Measurements from ENCODE around the gene TIGD1. TPM values are rescaled to one million over a fixed set of nuclear protein-coding genes. Genes with fewer than 3 reads are reported as not detected.

Gene TIGD1
- polyA plus RNA-seq, 1 of the 3 experiments (the other 2 are of a cell fraction), result 4.6 TPM

GRCh38 chr2:232539298-232540231, 10.8 kb downstream of the TIGD1 start, which contains the start of gene CHRNG:
TSS of gene CHRNG (plus strand) at chr2:232539692. CDS start at chr2:232539748, 56 bp downstream.
- ChIA-PET CTCF (interaction anchor here (0.7 to 1.9 kb wide), 3 partner anchors 17 to 613 kb away, joined by 3 to 6 read pairs (median 3); partner anchors contain the start of gene NPPC), POLR2A (interaction anchor here (0.9 to 1.5 kb wide), 2 partner anchors 8 to 11 kb away, joined by 3 to 5 read pairs; partner anchors contain the start of genes EIF4E2 and TIGD1)
- Histone ChIP-seq H3K36me3 (replicated peaks in 1 of 2; ENCODE audit: control insufficient read depth in 1 of 2, insufficient read depth in 2 of 2, low read length in 1 of 2) (no peaks in the 10 kb centered on the region), H4K20me1 (ENCODE audit: insufficient read depth) (no peaks in the 10 kb centered on the region), H3F3A (replicated peaks; ENCODE audit: insufficient read depth) (no peaks in the 10 kb centered on the region), H3K4me2 (no peak within 1 kb of the TSS), H3K4me3 (ENCODE audit: low read depth in 2 of 2, low read length in 1 of 2) (no peak within 1 kb of the TSS), H3K4me1 (ENCODE audit: control insufficient read depth in 1 of 2, insufficient read depth in 2 of 2, low read depth in 1 of 2, low read length in 1 of 2) (no peaks in the 10 kb centered on the region; a peak in 1 of 4 replicates), H2AFZ (ENCODE audit: low read depth) (no peak within 1 kb of the TSS), H3K79me2 (ENCODE audit: insufficient read depth) (peaks cover under 1% of the 10 kb centered on the region; the same call in 1 of the 2 replicates), H3K9me3 (no peaks in the 10 kb centered on the region), H3K9ac (no peak within 1 kb of the TSS), H3K9me2 (no peaks in the 10 kb centered on the region), H3K27ac (ENCODE audit: low read depth in 2 of 2, low read length in 1 of 2) (no peak within 1 kb of the TSS), H3K27me3 (ENCODE audit: insufficient read depth) (no peaks in the 10 kb centered on the region)
- WGBS (ENCODE audit: low lambda C conversion rate), result 77% methylated on average over 20 of the region's 23 CpGs
- no peak for TF ChIP-seq ELF1 (IDR thresholded peaks at IDR 0.05)
- no peak for DNase-seq

- Histone ChIP-seq H3K27me3 (ENCODE audit: insufficient read depth) (no peaks in the 10 kb centered on the region), H3K4me1 (ENCODE audit: control insufficient read depth in 1 of 2, insufficient read depth in 2 of 2, low read depth in 1 of 2, low read length in 1 of 2) (no peaks in the 10 kb centered on the region; a peak in 1 of 4 replicates), H3K4me2 (no peak overlapping the region), H3K9me2 (no peaks in the 10 kb centered on the region), H3K36me3 (replicated peaks in 1 of 2; ENCODE audit: control insufficient read depth in 1 of 2, insufficient read depth in 2 of 2, low read length in 1 of 2) (no peaks in the 10 kb centered on the region), H3K9me3 (no peaks in the 10 kb centered on the region), H4K20me1 (ENCODE audit: insufficient read depth) (no peaks in the 10 kb centered on the region), H3F3A (replicated peaks; ENCODE audit: insufficient read depth) (no peaks in the 10 kb centered on the region), H2AFZ (ENCODE audit: low read depth) (no peak overlapping the region), H3K4me3 (ENCODE audit: low read depth in 2 of 2, low read length in 1 of 2) (no peak overlapping the region), H3K79me2 (ENCODE audit: insufficient read depth) (no peaks in the 10 kb centered on the region), H3K9ac (no peak overlapping the region), H3K27ac (ENCODE audit: low read depth in 2 of 2, low read length in 1 of 2) (no peak overlapping the region)
- no peak for DNase-seq
- 34% methylated on average over 4 of the region's 4 CpGs for WGBS (ENCODE audit: low lambda C conversion rate)
- TF ChIP-seq IRF3 (IDR thresholded peaks at IDR 0.05; ENCODE audit: low read depth, low read length) (no peak), USF2 (IDR thresholded peaks at IDR 0.05; ENCODE audit: borderline replicate concordance, low read depth, low read length) (no peak), REST (IDR thresholded peaks at IDR 0.05; ENCODE audit: low read depth, low read length) (no peak), TAF1 (IDR thresholded peaks at IDR 0.05; ENCODE audit: borderline replicate concordance, low read depth, low read length) (no peak), SMC3 (IDR thresholded peaks at IDR 0.05; ENCODE audit: low read depth, low read length) (no peak), FOXJ3 (CRISPR knock-in tag; IDR thresholded peaks at IDR 0.05) (no peak), FOXM1 (IDR thresholded peaks at IDR 0.05; ENCODE audit: low read depth) (no peak), YY1 (IDR thresholded peaks at IDR 0.05; ENCODE audit: low read depth) (no peak), GABPA (IDR thresholded peaks at IDR 0.05; ENCODE audit: low read depth) (no peak), FOSL2 (IDR thresholded peaks at IDR 0.05; ENCODE audit: borderline replicate concordance, low read depth) (no peak), USF1 (IDR thresholded peaks at IDR 0.05; ENCODE audit: borderline replicate concordance, low read depth) (no peak), NFIC (IDR thresholded peaks at IDR 0.05; ENCODE audit: borderline replicate concordance) (no peak), ZBTB33 (IDR thresholded peaks at IDR 0.05; ENCODE audit: borderline replicate concordance, low read depth) (no peak), GATA2 (CRISPR knock-in tag; IDR thresholded peaks at IDR 0.05) (no peak), TCF12 (IDR thresholded peaks at IDR 0.05) (no peak)
- CTCF ChIA-PET, result interaction anchor here (1.0 to 1.9 kb wide), 2 partner anchors 17 to 612 kb away, joined by 3 to 6 read pairs; partner anchors contain the start of gene NPPC
- POLR2A ChIA-PET, result interaction anchor here (0.5 to 1.5 kb wide), 3 partner anchors 9 to 1368 kb away, joined by 3 to 5 read pairs (median 3); partner anchors contain the start of genes EIF4E2 and TIGD1
Observed at GRCh38 chr2:232538671-232539070, 11.7 kb downstream of the TIGD1 start.
